ENCODE data around the gene ATP9A. TPM values are rescaled to one million over a fixed set of nuclear protein-coding genes. Genes with fewer than 3 reads are reported as not detected.
"Not testable (repeated sequence)": the region's sequence is repeated elsewhere in the genome, so short reads cannot be mapped to it uniquely, and the experiment has no call there.

Gene ATP9A
- total and polyA plus RNA-seq, 3 donors from 2014 or later, result 46.4 to 128 (median 89.3) TPM

GRCh38 chr20:51749674-51750036, 18.5 kb downstream of the ATP9A start:
- H3K27me3 ChIP-seq, result no peaks in the 10 kb centered on the region
- no peak for DNase-seq
- intact Hi-C loops (cut with DNase I; ENCODE audit: low total_unique reads), result no loop called here
- peaks cover 15% of the 10 kb centered on the region for H3K4me1 ChIP-seq
- 21 to 33% methylated on average over 1 of the region's 1 CpG for WGBS, 2 donors
- TF ChIP-seq CTCF (IDR thresholded peaks at IDR 0.05) (no peak), POLR2A (IDR thresholded peaks at IDR 0.05) (no peak)
- H3K4me3 ChIP-seq, result no peak overlapping the region
- H3K9me3 ChIP-seq, result no peaks in the 10 kb centered on the region
- H3K36me3 ChIP-seq (ENCODE audit: low read depth, missing control alignments), result no peaks in the 10 kb centered on the region
- H3K27ac ChIP-seq, result peak overlapping the region; percentile 45 to 73

GRCh38 chr20:51747182-51747911, 20.8 kb downstream of the ATP9A start:
- intact Hi-C loops (cut with DNase I; ENCODE audit: low total_unique reads), result no loop called here
- DNase-seq, result no peak
- Histone ChIP-seq H3K4me1 (peaks cover 34% of the 10 kb centered on the region), H3K27me3 (no peaks in the 10 kb centered on the region), H3K9me3 (no peaks in the 10 kb centered on the region), H3K36me3 (ENCODE audit: low read depth, missing control alignments) (no peaks in the 10 kb centered on the region), H3K27ac (no peak overlapping the region), H3K4me3 (no peak overlapping the region)
- WGBS, 2 donors, result 83 to 87% methylated on average over 7 of the region's 7 CpGs
- TF ChIP-seq POLR2A (IDR thresholded peaks at IDR 0.05), result no peak
- TF ChIP-seq CTCF (IDR thresholded peaks at IDR 0.05), result no peak

DNA sequence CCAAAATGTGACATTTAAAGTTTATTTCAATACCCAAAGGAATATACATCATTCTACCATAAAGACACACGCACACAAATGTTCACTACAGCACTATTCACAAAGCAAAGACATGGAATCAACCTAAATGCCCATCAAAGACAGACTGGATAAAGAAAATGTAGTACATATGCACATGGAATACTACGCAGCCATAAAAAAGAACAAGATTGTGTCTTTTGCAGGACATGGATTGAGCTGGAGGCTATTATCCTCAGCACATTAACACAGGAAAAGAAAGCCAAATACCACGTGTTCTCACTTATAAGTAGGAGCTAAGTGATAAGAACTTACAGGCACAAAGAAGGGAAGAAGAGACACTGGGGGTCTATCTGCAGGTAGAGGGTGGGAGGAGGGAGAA, 22.4 kb downstream of the ATP9A start:
- H3K27me3 ChIP-seq, result no peaks in the 10 kb centered on the region
- WGBS, 2 donors, result 78 to 87% methylated on average over 3 of the region's 3 CpGs
- H3K9me3 ChIP-seq, result no peaks in the 10 kb centered on the region
- no peak overlapping the region for H3K27ac ChIP-seq
- DNase-seq, result no peak
- TF ChIP-seq CTCF (IDR thresholded peaks at IDR 0.05), result no peak
- TF ChIP-seq POLR2A (IDR thresholded peaks at IDR 0.05), result no peak
- peaks cover 38% of the 10 kb centered on the region for H3K4me1 ChIP-seq
- intact Hi-C loops (cut with DNase I; ENCODE audit: low total_unique reads), result no loop called here
- H3K4me3 ChIP-seq, result no peak overlapping the region
- H3K36me3 ChIP-seq (ENCODE audit: low read depth, missing control alignments), result no peaks in the 10 kb centered on the region

- Histone ChIP-seq H3K27ac (no peak overlapping the region), H3K4me1 (peaks cover 31% of the 10 kb centered on the region), H3K4me3 (no peak overlapping the region), H3K36me3 (ENCODE audit: low read depth, missing control alignments) (no peaks in the 10 kb centered on the region), H3K27me3 (no peaks in the 10 kb centered on the region), H3K9me3 (no peaks in the 10 kb centered on the region)
- no peak for DNase-seq
- TF ChIP-seq POLR2A (IDR thresholded peaks at IDR 0.05) (no peak), CTCF (IDR thresholded peaks at IDR 0.05) (no peak)
- intact Hi-C loops (cut with DNase I; ENCODE audit: low total_unique reads), result no loop called here
- WGBS, 2 donors, result 98% methylated on average over 3 of the region's 3 CpGs
These were observed 27.4 kb downstream of the ATP9A start for GRCh38 chr20:51740838-51741237.

DNA sequence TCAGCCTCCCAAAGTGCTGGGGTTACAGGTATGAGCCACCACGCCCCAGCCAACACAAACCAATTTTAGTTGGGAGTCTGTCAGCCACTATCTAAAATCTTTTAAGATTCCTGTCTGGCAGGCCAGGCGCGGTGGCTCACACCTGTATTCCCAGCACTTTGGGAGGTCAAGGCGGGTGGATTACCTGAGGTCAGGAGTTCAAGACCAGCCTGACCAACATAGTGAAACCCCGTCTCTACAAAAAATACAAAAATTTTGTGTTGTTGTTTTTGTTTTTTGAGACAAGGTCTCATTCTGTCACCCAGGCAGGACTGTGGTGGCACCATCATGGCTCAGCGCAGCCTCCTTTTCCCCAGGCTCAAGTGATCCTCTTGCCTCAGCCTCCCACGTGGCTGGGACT, 27.9 kb downstream of the ATP9A start:
- H3K27me3 ChIP-seq; H3K9me3 ChIP-seq; intact Hi-C loops (cut with DNase I; ENCODE audit: low total_unique reads); H3K4me3 ChIP-seq; DNase-seq; H3K36me3 ChIP-seq (ENCODE audit: low read depth, missing control alignments): not testable (repeated sequence)
- WGBS, 2 donors, result 94 to 98% methylated on average over 4 to 7 of the region's 7 CpGs
- peaks cover 36% of the 10 kb centered on the region for H3K4me1 ChIP-seq
- H3K27ac ChIP-seq, result peak overlapping the region in 1 of 2 donors; percentile 8

Data from testis (tissue), 3 donors.